Ovary (tissue), 3 donors: ENCODE data around the gene TMEM45B.

Experiments
- POLR2A ChIP-seq: fragments of 450-650 bp; IDR thresholded peaks from one replicate; pipeline ENCODE4 v1.6.1; 2017; ENCODE audit warnings: antibody characterized with exemption, mild to moderate bottlenecking, moderate library complexity
- TF ChIP-seq, protein P1 (sequence below), 3 donors: fragments of 450-650 bp in 2 of 3; fragments of 200-600 bp in 1 of 3; IDR thresholded peaks; one replicate each; pipeline versions ENCODE4 v1.5.1 to v1.8.0; 2016 to 2022; ENCODE audit warnings: antibody characterized with exemption in 3 of 3, mild to moderate bottlenecking in 1 of 3
- donor health status: DM: no; HTN: no; CAD: no.

DNA sequence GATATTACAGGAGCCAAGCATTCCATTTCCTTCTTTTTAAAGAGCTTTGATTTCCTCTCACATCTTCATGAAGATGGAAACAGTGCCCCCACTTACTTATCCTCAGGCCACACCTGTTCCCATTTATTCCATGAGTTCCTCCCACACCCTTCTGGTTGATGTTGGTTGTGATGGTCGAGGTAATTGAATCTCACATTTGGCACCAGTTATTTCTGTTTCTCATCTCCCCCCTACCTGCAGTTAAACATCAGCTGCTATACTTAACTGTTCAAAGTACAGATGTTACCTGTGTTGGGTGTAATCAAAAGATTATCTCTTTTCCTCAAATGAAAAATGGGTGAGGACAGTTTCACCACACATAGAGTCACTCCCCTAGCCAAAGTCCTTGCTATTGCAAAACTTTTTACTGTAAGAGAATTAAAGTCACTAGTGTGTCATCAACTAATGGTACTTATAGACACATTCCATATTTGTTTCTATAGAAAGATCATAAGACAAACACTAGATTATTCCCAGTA is 1.9 kb downstream of the TMEM45B start:
- TF ChIP-seq, protein P1, sequence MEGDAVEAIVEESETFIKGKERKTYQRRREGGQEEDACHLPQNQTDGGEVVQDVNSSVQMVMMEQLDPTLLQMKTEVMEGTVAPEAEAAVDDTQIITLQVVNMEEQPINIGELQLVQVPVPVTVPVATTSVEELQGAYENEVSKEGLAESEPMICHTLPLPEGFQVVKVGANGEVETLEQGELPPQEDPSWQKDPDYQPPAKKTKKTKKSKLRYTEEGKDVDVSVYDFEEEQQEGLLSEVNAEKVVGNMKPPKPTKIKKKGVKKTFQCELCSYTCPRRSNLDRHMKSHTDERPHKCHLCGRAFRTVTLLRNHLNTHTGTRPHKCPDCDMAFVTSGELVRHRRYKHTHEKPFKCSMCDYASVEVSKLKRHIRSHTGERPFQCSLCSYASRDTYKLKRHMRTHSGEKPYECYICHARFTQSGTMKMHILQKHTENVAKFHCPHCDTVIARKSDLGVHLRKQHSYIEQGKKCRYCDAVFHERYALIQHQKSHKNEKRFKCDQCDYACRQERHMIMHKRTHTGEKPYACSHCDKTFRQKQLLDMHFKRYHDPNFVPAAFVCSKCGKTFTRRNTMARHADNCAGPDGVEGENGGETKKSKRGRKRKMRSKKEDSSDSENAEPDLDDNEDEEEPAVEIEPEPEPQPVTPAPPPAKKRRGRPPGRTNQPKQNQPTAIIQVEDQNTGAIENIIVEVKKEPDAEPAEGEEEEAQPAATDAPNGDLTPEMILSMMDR (IDR thresholded peaks at IDR 0.05): no peak
- no peak for TF ChIP-seq POLR2A
